A549 (cell line): ENCODE measurements around the gene ARID5A.

ENCODE experiments used
- FOSB ChIP-seq: fragments of 250-450 bp; sonication (Bioruptor Pico); IDR thresholded peaks from 2 replicates; pipeline ENCODE4 v1.5.0; 2020; ENCODE audit warnings: mild to moderate bottlenecking, moderate library complexity
- JUN ChIP-seq, 2 experiments: fragments of >200 bp; sonication (Bioruptor Twin); formaldehyde crosslinking; IDR thresholded peaks; 2 replicates in 1 of 2; 3 replicates in 1 of 2; pipeline ENCODE4 v1.6.1; 2016 to 2017
- JUNB ChIP-seq: fragments of >200 bp; sonication (Bioruptor Twin); formaldehyde crosslinking; IDR thresholded peaks from 2 replicates; pipeline ENCODE4 v1.6.1; 2016
- KDM1A ChIP-seq: fragments of 200-600 bp; sonication (generic); IDR thresholded peaks from 2 replicates; pipeline ENCODE4 v1.6.1; 2016; ENCODE audit warnings: low read depth, mild to moderate bottlenecking
- NFE2L2 ChIP-seq: fragments of 150-350 bp; conservative IDR thresholded peaks from 2 replicates; pipeline ENCODE4 v1.6.1; 2014; ENCODE audit warnings: low read length
- POLR2A ChIP-seq: IDR thresholded peaks from 2 replicates; pipeline ENCODE4 v1.6.1; 2012; ENCODE audit warnings: mild to moderate bottlenecking, low read length
- RAD21 ChIP-seq, 2 experiments: fragments of >200 bp in 1 of 2; sonication (Bioruptor Twin) in 1 of 2; formaldehyde crosslinking in 1 of 2; IDR thresholded peaks in 1 of 2; conservative IDR thresholded peaks in 1 of 2; 2 replicates in 1 of 2; 3 replicates in 1 of 2; pipeline ENCODE4 v1.6.1; 2012 to 2018; ENCODE audit warnings: inconsistent platforms in 1 of 2
- TP53 ChIP-seq: fragments of 250-450 bp; sonication (Bioruptor Pico); IDR thresholded peaks from 2 replicates; pipeline ENCODE4 v1.5.0; 2021; ENCODE audit warnings: mild to moderate bottlenecking, moderate library complexity
- ZC3H11A ChIP-seq: fragments of 450-650 bp; IDR thresholded peaks from 2 replicates; pipeline ENCODE4 v1.6.1; 2014; ENCODE audit warnings: antibody characterized with exemption, mild to moderate bottlenecking
- TF ChIP-seq, protein P1 (sequence below): fragments of >200 bp; sonication (Bioruptor Twin); formaldehyde crosslinking; IDR thresholded peaks from 3 replicates; pipeline ENCODE4 v1.5.1; 2016

DNA sequence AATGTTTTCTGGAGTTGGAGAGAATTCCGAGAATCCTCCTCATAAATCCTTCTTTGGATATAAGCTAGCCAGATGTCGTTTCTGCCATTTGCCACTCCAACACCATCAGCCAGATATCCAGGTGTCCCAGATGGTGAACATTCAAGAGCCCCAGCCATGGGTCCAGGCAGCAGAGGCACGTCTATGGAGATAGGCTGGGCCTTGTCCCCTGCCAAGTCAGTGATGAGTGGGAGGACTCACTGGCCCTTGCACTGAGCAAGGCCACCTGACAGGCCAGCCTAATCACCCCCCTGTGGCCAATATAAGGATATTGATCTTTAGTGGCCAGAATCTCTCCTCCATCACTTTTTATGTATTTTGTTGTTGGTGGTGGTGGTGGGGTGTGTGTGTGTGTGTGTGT is 28.0 kb downstream of the ARID5A start:
- TF ChIP-seq, protein P1, sequence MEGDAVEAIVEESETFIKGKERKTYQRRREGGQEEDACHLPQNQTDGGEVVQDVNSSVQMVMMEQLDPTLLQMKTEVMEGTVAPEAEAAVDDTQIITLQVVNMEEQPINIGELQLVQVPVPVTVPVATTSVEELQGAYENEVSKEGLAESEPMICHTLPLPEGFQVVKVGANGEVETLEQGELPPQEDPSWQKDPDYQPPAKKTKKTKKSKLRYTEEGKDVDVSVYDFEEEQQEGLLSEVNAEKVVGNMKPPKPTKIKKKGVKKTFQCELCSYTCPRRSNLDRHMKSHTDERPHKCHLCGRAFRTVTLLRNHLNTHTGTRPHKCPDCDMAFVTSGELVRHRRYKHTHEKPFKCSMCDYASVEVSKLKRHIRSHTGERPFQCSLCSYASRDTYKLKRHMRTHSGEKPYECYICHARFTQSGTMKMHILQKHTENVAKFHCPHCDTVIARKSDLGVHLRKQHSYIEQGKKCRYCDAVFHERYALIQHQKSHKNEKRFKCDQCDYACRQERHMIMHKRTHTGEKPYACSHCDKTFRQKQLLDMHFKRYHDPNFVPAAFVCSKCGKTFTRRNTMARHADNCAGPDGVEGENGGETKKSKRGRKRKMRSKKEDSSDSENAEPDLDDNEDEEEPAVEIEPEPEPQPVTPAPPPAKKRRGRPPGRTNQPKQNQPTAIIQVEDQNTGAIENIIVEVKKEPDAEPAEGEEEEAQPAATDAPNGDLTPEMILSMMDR, result no peak
- TF ChIP-seq POLR2A, result no peak
- TF ChIP-seq KDM1A, result no peak
- no peak for TF ChIP-seq JUNB
- no peak for TF ChIP-seq FOSB
- no peak for TF ChIP-seq ZC3H11A
- TF ChIP-seq TP53 (CRISPR knock-in tag), result no peak
- no peak for TF ChIP-seq NFE2L2
- no peak for TF ChIP-seq RAD21 (conservative IDR thresholded peaks at IDR 0.05 in 1 of 2, IDR thresholded peaks at IDR 0.05 in 1 of 2)
- no peak for TF ChIP-seq JUN (IDR thresholded peaks at IDR 0.05)
